Type B pancreatic cell (in vitro differentiated cells): ENCODE results near the gene ST8SIA6. TPM values are rescaled to one million over a fixed set of nuclear protein-coding genes. Genes with fewer than 3 reads are reported as not detected.
"Not testable (repeated sequence)": the region's sequence is repeated elsewhere in the genome, so short reads cannot be mapped to it uniquely, and the experiment has no call there.

ENCODE experiments used
- DNase-seq: peaks from one replicate; pipeline ENCODE4 v3.0.0; 2021; ENCODE audit warnings: mixed read lengths; ENCODE audit not compliant: unreplicated experiment; ENCODE audit errors: extremely low spot score
- H3K27ac Mint-ChIP-seq: 2 replicates; pipeline ENCODE4 v1.8.0; 2021; ENCODE audit warnings: mild to moderate bottlenecking, mixed read lengths
- H3K27me3 Mint-ChIP-seq: 2 replicates; pipeline ENCODE4 v1.8.0; 2021; ENCODE audit warnings: mixed read lengths
- H3K36me3 Mint-ChIP-seq: 2 replicates; pipeline ENCODE4 v1.8.0; 2021; ENCODE audit warnings: mixed read lengths
- H3K4me1 Mint-ChIP-seq: one replicate; pipeline ENCODE4 v1.8.0; 2021; ENCODE audit warnings: mixed read lengths; ENCODE audit not compliant: unreplicated experiment
- H3K4me3 Mint-ChIP-seq: 2 replicates; pipeline ENCODE4 v1.8.0; 2021; ENCODE audit warnings: mild to moderate bottlenecking, mixed read lengths
- H3K9me3 Mint-ChIP-seq: 2 replicates; pipeline ENCODE4 v1.8.0; 2021; ENCODE audit warnings: mixed read lengths
- long read RNA-seq: library from polyadenylated mRNA; unstranded; transcript quantifications from one replicate; pipeline ENCODE4 v2.0.0, GENCODE V29; 2020
- total RNA-seq: library from RNA; stranded (reverse); gene quantifications from 2 replicates; pipeline ENCODE4 v1.2.1, GENCODE V29; 2021; ENCODE audit warnings: low replicate concordance
- TF ChIP-seq, protein P1 (sequence below): fragments of 200-600 bp; sonication (generic); conservative IDR thresholded peaks from 2 replicates; pipeline ENCODE4 v1.5.0; 2021; ENCODE audit warnings: antibody characterized with exemption, mild to moderate bottlenecking

The ST8SIA6 gene, protein sequence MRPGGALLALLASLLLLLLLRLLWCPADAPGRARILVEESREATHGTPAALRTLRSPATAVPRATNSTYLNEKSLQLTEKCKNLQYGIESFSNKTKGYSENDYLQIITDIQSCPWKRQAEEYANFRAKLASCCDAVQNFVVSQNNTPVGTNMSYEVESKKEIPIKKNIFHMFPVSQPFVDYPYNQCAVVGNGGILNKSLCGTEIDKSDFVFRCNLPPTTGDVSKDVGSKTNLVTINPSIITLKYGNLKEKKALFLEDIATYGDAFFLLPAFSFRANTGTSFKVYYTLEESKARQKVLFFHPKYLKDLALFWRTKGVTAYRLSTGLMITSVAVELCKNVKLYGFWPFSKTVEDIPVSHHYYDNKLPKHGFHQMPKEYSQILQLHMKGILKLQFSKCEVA
- 1.0 and 1.8 TPM in 2 replicates for total RNA-seq
- long read RNA-seq, partial matches to known transcripts: 0 of 1 reads
- long read RNA-seq, other reads (novel, unspliced or antisense): 1 of 1 reads

DNA sequence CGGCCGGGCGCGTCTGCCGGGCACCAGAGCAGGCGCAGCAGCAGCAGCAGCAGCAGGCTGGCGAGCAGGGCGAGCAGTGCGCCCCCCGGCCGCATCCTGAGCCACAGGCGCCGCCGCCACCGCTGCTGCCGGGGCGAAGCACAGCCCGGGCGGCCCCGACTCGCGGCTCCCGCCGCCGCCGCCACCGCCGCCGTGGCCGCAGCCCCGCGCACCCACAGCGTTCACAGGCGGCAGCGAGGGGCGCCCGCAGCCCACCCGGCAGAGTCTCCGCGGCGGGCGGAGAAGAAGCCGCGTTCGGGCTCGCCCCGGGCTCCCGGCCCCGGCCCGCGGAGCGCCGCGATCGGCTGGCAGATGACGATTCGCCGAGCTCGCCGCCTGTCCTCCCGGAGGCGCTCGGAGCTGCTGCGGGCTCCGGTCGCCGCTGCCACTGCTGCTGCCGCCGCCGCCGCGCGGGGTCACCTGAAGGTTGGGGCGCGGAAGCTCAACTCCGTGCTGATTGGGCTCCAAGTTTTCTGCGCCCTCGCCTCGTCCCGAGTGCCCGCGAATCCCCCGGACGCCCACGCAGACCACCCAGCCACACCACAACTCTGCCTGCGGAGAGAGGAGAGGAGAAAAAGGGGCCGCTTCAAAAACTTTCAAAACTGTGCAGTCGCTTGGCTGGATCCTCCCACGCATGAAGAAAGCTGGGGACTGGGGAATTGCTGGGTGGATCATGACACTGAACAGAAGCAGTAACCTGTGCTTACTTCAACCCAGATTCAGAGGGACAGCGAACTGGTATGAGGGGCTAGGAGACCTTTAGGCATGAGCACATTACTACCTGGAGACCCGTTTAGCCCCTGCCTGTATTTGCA, at the start of gene ST8SIA6:
Gene ST8SIA6 (minus strand): TSS at position 435 of the 854 bp plus-strand sequence. CDS start 340 bp downstream, at position 95.
- peaks cover 72% of the 10 kb centered on the region for H3K27me3 Mint-ChIP-seq
- peaks cover 9% of the 10 kb centered on the region for H3K9me3 Mint-ChIP-seq
- H3K4me3 Mint-ChIP-seq: peak within 1 kb of the TSS; percentile 89
- peaks cover 4% of the 10 kb centered on the region for H3K4me1 Mint-ChIP-seq
- DNase-seq: peak; percentile 72
- TF ChIP-seq, protein P1, sequence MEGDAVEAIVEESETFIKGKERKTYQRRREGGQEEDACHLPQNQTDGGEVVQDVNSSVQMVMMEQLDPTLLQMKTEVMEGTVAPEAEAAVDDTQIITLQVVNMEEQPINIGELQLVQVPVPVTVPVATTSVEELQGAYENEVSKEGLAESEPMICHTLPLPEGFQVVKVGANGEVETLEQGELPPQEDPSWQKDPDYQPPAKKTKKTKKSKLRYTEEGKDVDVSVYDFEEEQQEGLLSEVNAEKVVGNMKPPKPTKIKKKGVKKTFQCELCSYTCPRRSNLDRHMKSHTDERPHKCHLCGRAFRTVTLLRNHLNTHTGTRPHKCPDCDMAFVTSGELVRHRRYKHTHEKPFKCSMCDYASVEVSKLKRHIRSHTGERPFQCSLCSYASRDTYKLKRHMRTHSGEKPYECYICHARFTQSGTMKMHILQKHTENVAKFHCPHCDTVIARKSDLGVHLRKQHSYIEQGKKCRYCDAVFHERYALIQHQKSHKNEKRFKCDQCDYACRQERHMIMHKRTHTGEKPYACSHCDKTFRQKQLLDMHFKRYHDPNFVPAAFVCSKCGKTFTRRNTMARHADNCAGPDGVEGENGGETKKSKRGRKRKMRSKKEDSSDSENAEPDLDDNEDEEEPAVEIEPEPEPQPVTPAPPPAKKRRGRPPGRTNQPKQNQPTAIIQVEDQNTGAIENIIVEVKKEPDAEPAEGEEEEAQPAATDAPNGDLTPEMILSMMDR: no peak
- H3K36me3 Mint-ChIP-seq: peaks cover 8% of the 10 kb centered on the region
- H3K27ac Mint-ChIP-seq: peak within 1 kb of the TSS; percentile 51

- no peaks in the 10 kb centered on the region for H3K36me3 Mint-ChIP-seq
- H3K9me3 Mint-ChIP-seq: no peaks in the 10 kb centered on the region
- no peaks in the 10 kb centered on the region for H3K4me1 Mint-ChIP-seq
- H3K27ac Mint-ChIP-seq: no peak overlapping the region
- no peak for DNase-seq
- TF ChIP-seq, protein P1: no peak
- peaks cover 17% of the 10 kb centered on the region for H3K27me3 Mint-ChIP-seq
- no peak overlapping the region for H3K4me3 Mint-ChIP-seq
These were observed 49.4 kb upstream of the ST8SIA6 start for GRCh38 chr10:17503795-17504194.

DNA sequence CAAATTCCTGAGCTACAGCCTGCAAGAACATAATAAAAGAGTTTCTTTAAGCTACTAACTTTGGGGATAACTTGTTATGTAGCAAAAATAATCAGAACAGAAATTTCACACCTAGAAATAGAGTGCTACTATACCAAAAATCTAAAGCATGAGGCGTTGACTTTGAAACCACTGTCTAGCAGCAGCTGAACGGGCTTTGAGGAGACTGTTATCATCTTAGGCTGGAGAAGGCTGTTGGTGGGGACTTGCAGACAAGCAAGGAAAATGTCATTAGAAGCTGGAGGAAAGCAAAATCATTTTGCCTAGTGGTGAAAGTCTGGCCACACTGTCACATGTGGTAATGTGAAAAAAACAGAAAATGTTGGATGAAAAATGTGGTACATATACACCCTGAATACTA, 48.4 kb upstream of the ST8SIA6 start:
- Mint-ChIP-seq H3K36me3 (no peaks in the 10 kb centered on the region), H3K27me3 (peaks cover 17% of the 10 kb centered on the region), H3K27ac (no peak overlapping the region), H3K4me1 (no peaks in the 10 kb centered on the region), H3K9me3 (no peaks in the 10 kb centered on the region), H3K4me3 (no peak overlapping the region)
- TF ChIP-seq, protein P1: no peak
- no peak for DNase-seq

GRCh38 chr10:17499014-17499413, 44.6 kb upstream of the ST8SIA6 start:
- H3K36me3 Mint-ChIP-seq, H3K9me3 Mint-ChIP-seq, H3K27ac Mint-ChIP-seq, H3K4me3 Mint-ChIP-seq, DNase-seq, H3K4me1 Mint-ChIP-seq: not testable (repeated sequence)
- H3K27me3 Mint-ChIP-seq: peaks cover 25% of the 10 kb centered on the region

DNA sequence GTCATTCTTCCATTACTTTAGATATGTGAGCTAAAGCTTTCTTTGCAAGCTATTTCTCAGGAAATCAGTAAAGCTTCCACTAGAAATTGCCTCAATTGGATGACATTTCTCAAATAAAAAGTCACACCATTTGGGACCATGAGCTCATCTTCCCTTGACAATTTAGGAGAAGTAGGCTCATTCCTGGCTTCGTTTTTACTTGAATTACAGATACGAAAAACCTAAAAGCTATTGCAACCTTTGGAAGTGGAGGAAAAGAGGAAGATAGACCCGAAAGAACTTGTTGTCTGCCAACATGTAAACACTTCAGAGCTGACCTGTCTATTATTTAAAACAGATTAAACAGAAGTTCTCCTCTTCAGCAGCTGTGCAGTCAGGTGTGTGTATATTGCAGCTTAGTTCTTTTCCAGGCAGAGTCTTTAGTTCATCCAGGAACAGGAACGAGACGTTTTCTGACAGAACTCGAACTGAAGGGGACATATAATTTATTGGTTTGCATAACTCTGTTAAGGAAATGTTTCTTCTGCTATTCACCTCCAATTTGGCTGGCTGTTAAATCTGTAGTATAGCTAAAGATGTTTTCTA, 43.1 kb upstream of the ST8SIA6 start:
- H3K27me3 Mint-ChIP-seq: peaks cover 18% of the 10 kb centered on the region
- H3K4me3 Mint-ChIP-seq: no peak overlapping the region
- H3K27ac Mint-ChIP-seq: no peak overlapping the region
- TF ChIP-seq, protein P1: no peak
- no peaks in the 10 kb centered on the region for H3K36me3 Mint-ChIP-seq
- no peaks in the 10 kb centered on the region for H3K9me3 Mint-ChIP-seq
- no peak for DNase-seq
- no peaks in the 10 kb centered on the region for H3K4me1 Mint-ChIP-seq
